Liver (tissue), 9 donors: Measurements from ENCODE around the gene MPST. TPM values are rescaled to one million over a fixed set of nuclear protein-coding genes. Genes with fewer than 3 reads are reported as not detected.
"Not testable (repeated sequence)": the region's sequence is repeated elsewhere in the genome, so short reads cannot be mapped to it uniquely, and the experiment has no call there.

Experiments
- DNase-seq: peaks from one replicate; pipeline ENCODE4 v3.0.0-alpha.2; 2017; ENCODE audit warnings: low spot score
- H3K27ac ChIP-seq, 2 donors: one replicate each; pipeline ENCODE4 v1.7.0; 2013; ENCODE audit warnings: inconsistent platforms in 2 of 2, low read length in 2 of 2, control low read depth in 1 of 2, low read depth in 1 of 2, mild to moderate bottlenecking in 1 of 2
- H3K27me3 ChIP-seq, 4 donors: one replicate each; pipeline versions ENCODE4 v1.6.1 to v1.7.0; 2013; ENCODE audit warnings: low read length in 3 of 4, inconsistent platforms in 1 of 4, mild to moderate bottlenecking in 1 of 4, moderate library complexity in 1 of 4; ENCODE audit not compliant: control insufficient read depth in 4 of 4, insufficient read depth in 4 of 4
- H3K36me3 ChIP-seq, 4 donors: one replicate each; pipeline versions ENCODE4 v1.6.1 to v1.7.0; 2013; ENCODE audit warnings: low read length in 3 of 4, mild to moderate bottlenecking in 3 of 4, low read depth in 1 of 4, moderate library complexity in 1 of 4; ENCODE audit not compliant: control insufficient read depth in 4 of 4, insufficient read depth in 3 of 4
- H3K4me1 ChIP-seq, 4 donors: one replicate each; pipeline versions ENCODE4 v1.6.1 to v1.7.0; 2013; ENCODE audit warnings: low read length in 3 of 4, mild to moderate bottlenecking in 3 of 4, moderate library complexity in 1 of 4; ENCODE audit not compliant: control insufficient read depth in 4 of 4, insufficient read depth in 4 of 4
- H3K4me3 ChIP-seq, 3 donors: one replicate each; pipeline versions ENCODE4 v1.6.1 to v1.7.0; 2013; ENCODE audit warnings: low read length in 3 of 3, control low read depth in 1 of 3, low read depth in 1 of 3, mild to moderate bottlenecking in 1 of 3
- H3K9ac ChIP-seq, 2 donors: one replicate each; pipeline ENCODE4 v1.7.0; 2013; ENCODE audit warnings: low read length in 2 of 2, mild to moderate bottlenecking in 2 of 2, moderate library complexity in 2 of 2, control low read depth in 1 of 2, low read depth in 1 of 2
- H3K9me3 ChIP-seq, 4 donors: one replicate each; pipeline versions ENCODE4 v1.6.1 to v1.7.0; 2013; ENCODE audit warnings: low read length in 3 of 4; ENCODE audit not compliant: control insufficient read depth in 4 of 4
- EGR1 ChIP-seq, 2 donors: IDR thresholded peaks; 2 replicates each; pipeline ENCODE4 v1.6.1; 2016 to 2018; ENCODE audit warnings: antibody characterized with exemption in 2 of 2, low read depth in 2 of 2
- FOXA1 ChIP-seq: IDR thresholded peaks from 2 replicates; pipeline ENCODE4 v1.6.1; 2016; ENCODE audit warnings: antibody characterized with exemption
- HNF4G ChIP-seq: IDR thresholded peaks from 2 replicates; pipeline ENCODE4 v1.6.1; 2016; ENCODE audit warnings: antibody characterized with exemption
- JUND ChIP-seq, 2 donors: IDR thresholded peaks; 2 replicates each; pipeline ENCODE4 v1.6.1; 2016; ENCODE audit warnings: antibody characterized with exemption in 2 of 2
- NR2F2 ChIP-seq: IDR thresholded peaks from 2 replicates; pipeline ENCODE4 v1.6.1; 2016; ENCODE audit warnings: antibody characterized with exemption
- RAD21 ChIP-seq, 2 donors: IDR thresholded peaks; 2 replicates each; pipeline ENCODE4 v1.6.1; 2016; ENCODE audit warnings: antibody characterized with exemption in 2 of 2, mild to moderate bottlenecking in 2 of 2
- RXRA ChIP-seq, 2 donors: IDR thresholded peaks; 2 replicates each; pipeline ENCODE4 v1.6.1; 2017 to 2018; ENCODE audit warnings: antibody characterized with exemption in 2 of 2, mild to moderate bottlenecking in 1 of 2
- YY1 ChIP-seq: IDR thresholded peaks from 2 replicates; pipeline ENCODE4 v1.6.1; 2016; ENCODE audit warnings: antibody characterized with exemption, mild to moderate bottlenecking
- WGBS: extraction: QIAGEN DNeasy Blood & Tissue Kit; methylation state at CpG from one replicate; pipeline ENCODE4 v1.1.7; 2013; 5-methylcytosine and 5-hydroxymethylcytosine counted together
- polyA plus RNA-seq, 2 donors: library from polyadenylated mRNA; stranded (reverse) in 1 of 2; unstranded in 1 of 2; fragments of 200-250 nt in 1 of 2; fragments of >200 nt in 1 of 2; fragmentation: Nextera tagmentation in 1 of 2; extraction: Ambion mirVana in 1 of 2; gene quantifications; one replicate each; pipeline versions ENCODE4 v1.2.1 to v1.2.3, GENCODE V29; 2013 to 2015
- total RNA-seq, 2 donors: library from RNA; depleted of rRNA; stranded (reverse); fragments of >200 nt; gene quantifications; one replicate each; pipeline ENCODE4 v1.2.3, GENCODE V29; 2014
- TF ChIP-seq, protein P1 (sequence below): fragments of 150-350 bp; IDR thresholded peaks from 2 replicates; pipeline ENCODE4 v1.5.1; 2017; ENCODE audit warnings: improper control_type of control experiment, low read depth, low read length; ENCODE audit not compliant: missing input control
- TF ChIP-seq, protein P2 (sequence below): IDR thresholded peaks from 2 replicates; pipeline ENCODE4 v1.6.1; 2016; ENCODE audit warnings: antibody characterized with exemption
- donor health status: healthy.
- donor health status: healthy.
- donor health status: healthy.
- donor health status: healthy.
- donor health status: healthy.

The MPST gene
- total and polyA plus RNA-seq, 4 donors: 124 to 277 (median 199) TPM

DNA sequence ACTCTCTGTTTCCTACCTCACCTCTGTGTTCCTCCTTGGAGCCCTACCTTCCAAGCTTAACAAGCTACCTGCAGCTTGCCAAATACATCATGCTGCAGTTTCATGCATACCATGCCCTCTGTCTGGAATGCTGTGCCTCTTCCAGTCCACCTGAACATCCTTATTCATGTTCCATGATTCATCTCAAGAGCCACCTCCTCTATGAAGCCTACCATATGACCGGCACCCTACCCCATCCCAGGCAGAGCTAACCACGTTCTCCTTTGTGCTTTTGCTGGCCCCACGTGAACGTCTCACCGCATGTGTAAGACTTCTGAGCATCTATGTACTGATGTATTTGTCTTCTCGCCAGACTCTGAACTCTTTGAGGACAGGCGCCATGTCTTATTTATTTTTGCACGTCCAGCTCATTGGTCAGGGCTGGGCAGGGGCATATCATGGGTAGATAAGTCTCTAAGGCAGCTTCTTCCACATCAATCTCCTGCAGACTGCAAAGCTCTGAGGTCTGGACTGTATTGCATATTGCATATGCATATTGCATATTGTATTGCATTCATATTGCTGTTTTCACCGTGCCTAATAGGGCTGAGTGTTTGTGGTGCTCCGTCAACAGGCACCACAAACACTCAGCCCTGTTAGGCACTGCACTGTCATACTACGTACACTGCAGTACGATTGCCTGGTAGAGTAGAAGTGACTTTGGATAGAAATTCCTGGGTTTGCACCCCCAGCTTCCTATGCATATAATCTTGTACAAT lies 31.3 kb upstream of the MPST start:
- Histone ChIP-seq H3K4me1 (no peaks in the 10 kb centered on the region), H3K36me3 (peaks cover 0 to 2% (median 0%) of the 10 kb centered on the region in 4 donors), H3K9me3 (peaks cover 4 to 15% (median 9%) of the 10 kb centered on the region in 4 donors), H3K27me3 (peaks cover 0 to 3% (median 0%) of the 10 kb centered on the region in 4 donors), H3K4me3 (no peak overlapping the region), H3K27ac (no peak overlapping the region), H3K9ac (no peak overlapping the region)
- no peak for DNase-seq
- TF ChIP-seq, protein P1, sequence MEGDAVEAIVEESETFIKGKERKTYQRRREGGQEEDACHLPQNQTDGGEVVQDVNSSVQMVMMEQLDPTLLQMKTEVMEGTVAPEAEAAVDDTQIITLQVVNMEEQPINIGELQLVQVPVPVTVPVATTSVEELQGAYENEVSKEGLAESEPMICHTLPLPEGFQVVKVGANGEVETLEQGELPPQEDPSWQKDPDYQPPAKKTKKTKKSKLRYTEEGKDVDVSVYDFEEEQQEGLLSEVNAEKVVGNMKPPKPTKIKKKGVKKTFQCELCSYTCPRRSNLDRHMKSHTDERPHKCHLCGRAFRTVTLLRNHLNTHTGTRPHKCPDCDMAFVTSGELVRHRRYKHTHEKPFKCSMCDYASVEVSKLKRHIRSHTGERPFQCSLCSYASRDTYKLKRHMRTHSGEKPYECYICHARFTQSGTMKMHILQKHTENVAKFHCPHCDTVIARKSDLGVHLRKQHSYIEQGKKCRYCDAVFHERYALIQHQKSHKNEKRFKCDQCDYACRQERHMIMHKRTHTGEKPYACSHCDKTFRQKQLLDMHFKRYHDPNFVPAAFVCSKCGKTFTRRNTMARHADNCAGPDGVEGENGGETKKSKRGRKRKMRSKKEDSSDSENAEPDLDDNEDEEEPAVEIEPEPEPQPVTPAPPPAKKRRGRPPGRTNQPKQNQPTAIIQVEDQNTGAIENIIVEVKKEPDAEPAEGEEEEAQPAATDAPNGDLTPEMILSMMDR: no peak
- TF ChIP-seq RAD21 (IDR thresholded peaks at IDR 0.05) (no peak), RXRA (IDR thresholded peaks at IDR 0.05) (no peak), YY1 (no peak), EGR1 (IDR thresholded peaks at IDR 0.05; ENCODE audit: low read depth in 2 of 2) (no peak), HNF4G (no peak)
- TF ChIP-seq, protein P2, sequence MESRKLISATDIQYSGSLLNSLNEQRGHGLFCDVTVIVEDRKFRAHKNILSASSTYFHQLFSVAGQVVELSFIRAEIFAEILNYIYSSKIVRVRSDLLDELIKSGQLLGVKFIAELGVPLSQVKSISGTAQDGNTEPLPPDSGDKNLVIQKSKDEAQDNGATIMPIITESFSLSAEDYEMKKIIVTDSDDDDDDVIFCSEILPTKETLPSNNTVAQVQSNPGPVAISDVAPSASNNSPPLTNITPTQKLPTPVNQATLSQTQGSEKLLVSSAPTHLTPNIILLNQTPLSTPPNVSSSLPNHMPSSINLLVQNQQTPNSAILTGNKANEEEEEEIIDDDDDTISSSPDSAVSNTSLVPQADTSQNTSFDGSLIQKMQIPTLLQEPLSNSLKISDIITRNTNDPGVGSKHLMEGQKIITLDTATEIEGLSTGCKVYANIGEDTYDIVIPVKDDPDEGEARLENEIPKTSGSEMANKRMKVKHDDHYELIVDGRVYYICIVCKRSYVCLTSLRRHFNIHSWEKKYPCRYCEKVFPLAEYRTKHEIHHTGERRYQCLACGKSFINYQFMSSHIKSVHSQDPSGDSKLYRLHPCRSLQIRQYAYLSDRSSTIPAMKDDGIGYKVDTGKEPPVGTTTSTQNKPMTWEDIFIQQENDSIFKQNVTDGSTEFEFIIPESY: no peak
- 80% methylated on average over 12 of the region's 12 CpGs for WGBS

DNA sequence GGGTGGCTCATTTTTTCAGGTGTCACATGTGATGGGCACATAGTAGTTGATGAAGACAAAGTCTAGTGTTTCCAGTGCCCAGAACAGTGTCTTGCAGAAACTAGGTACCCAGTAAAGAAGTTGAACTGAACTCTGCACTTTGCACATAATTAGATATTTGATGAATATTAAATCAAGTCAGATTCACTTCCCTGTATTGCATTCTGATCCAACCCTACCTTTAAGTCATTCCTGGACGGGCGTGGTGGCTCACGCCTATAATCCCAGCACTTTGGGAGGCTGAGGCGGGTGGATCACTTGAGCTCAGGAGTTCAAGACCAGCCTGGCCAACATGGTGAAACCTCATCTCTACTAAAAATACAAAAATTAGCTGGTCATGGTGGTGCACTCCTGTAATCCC lies 30.5 kb upstream of the MPST start:
- 86% methylated on average over 4 of the region's 4 CpGs for WGBS
- not testable (repeated sequence) for H3K9ac ChIP-seq, DNase-seq, H3K27ac ChIP-seq, H3K4me1 ChIP-seq, H3K27me3 ChIP-seq, H3K4me3 ChIP-seq, H3K36me3 ChIP-seq
- H3K9me3 ChIP-seq: peaks cover 4 to 15% (median 9%) of the 10 kb centered on the region in 4 donors

DNA sequence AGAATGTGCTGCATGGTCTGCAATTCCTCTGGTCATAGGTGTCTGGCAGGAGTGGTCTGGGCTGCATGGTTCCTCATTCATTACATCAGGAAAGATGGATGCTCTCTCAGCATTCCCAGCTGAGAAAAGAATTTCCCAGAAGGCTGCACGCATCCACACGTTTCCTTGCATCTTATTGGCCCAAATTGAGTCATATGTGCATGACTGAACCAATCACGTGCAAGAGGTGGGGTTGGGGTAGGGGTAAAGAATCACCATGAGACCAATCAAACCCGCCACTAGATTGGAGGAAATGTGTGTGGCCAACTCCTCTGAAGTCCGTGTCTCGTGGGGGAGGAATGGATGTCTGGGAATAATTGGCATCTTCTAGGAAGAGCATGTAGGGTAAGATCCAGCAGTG lies 29.1 kb upstream of the MPST start:
- Histone ChIP-seq H3K36me3 (peaks cover 0 to 2% (median 0%) of the 10 kb centered on the region in 4 donors), H3K27ac (no peak overlapping the region), H3K4me1 (no peaks in the 10 kb centered on the region), H3K9ac (no peak overlapping the region), H3K9me3 (peaks cover 4 to 12% (median 8%) of the 10 kb centered on the region in 4 donors), H3K4me3 (no peak overlapping the region), H3K27me3 (peaks cover 0 to 3% (median 0%) of the 10 kb centered on the region in 4 donors)
- no peak for DNase-seq
- WGBS: 70% methylated on average over 6 of the region's 6 CpGs
- TF ChIP-seq JUND (IDR thresholded peaks at IDR 0.05) (no peak), NR2F2 (no peak), FOXA1 (no peak)
